Esophagus squamous epithelium (tissue), 4 donors: ENCODE measurements around the gene MGAT4B.

ENCODE experiments used
- CTCF ChIP-seq, 6 experiments: fragments of 450-650 bp in 4 of 6; fragments of 200-600 bp in 2 of 6; sonication (generic) in 2 of 6; IDR thresholded peaks; one replicate each; pipeline ENCODE4 v1.5.1; 2016 to 2019; ENCODE audit warnings: antibody characterized with exemption in 6 of 6, mild to moderate bottlenecking in 4 of 6, moderate library complexity in 4 of 6
- POLR2A ChIP-seq, 4 donors: fragments of 450-650 bp; IDR thresholded peaks; one replicate each; pipeline ENCODE4 v1.6.1; 2017; ENCODE audit warnings: antibody characterized with exemption in 4 of 4, mild to moderate bottlenecking in 4 of 4, moderate library complexity in 3 of 4

GRCh38 chr5:179779826-179780225 lies 26.8 kb downstream of the MGAT4B start:
- TF ChIP-seq CTCF (IDR thresholded peaks at IDR 0.05) (no peak), POLR2A (IDR thresholded peaks at IDR 0.05) (no peak)
